Measurements from ENCODE around the gene ZNF70.
"Not testable (repeated sequence)": the region's sequence is repeated elsewhere in the genome, so short reads cannot be mapped to it uniquely, and the experiment has no call there.

DNA sequence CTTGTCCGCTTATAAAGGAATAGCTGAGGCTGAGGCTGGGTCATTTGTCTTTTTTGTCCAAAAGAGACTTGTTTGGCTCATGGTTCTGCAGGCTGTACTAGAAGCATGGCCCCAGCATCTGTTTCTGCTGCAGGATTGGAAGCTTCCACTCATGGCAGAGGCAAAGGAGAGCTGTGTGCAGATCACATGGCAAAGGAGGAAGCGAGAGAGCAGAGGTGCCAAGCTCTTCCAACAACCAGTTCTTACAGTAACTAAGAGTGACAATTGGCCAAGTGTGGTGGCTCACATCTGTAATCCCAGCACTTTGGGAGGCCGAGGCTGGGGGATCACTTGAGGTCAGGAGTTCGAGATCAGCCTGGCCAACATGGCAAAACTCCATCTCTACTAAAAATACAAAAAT is 22.8 kb downstream of the ZNF70 start:
- TF ChIP-seq, protein P1, sequence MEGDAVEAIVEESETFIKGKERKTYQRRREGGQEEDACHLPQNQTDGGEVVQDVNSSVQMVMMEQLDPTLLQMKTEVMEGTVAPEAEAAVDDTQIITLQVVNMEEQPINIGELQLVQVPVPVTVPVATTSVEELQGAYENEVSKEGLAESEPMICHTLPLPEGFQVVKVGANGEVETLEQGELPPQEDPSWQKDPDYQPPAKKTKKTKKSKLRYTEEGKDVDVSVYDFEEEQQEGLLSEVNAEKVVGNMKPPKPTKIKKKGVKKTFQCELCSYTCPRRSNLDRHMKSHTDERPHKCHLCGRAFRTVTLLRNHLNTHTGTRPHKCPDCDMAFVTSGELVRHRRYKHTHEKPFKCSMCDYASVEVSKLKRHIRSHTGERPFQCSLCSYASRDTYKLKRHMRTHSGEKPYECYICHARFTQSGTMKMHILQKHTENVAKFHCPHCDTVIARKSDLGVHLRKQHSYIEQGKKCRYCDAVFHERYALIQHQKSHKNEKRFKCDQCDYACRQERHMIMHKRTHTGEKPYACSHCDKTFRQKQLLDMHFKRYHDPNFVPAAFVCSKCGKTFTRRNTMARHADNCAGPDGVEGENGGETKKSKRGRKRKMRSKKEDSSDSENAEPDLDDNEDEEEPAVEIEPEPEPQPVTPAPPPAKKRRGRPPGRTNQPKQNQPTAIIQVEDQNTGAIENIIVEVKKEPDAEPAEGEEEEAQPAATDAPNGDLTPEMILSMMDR (conservative IDR thresholded peaks at IDR 0.05; ENCODE audit: low read depth, low read length) = not testable (repeated sequence)
- not testable (repeated sequence) for TF ChIP-seq EZH2 (IDR thresholded peaks at IDR 0.05; ENCODE audit: borderline replicate concordance, low read depth, low read length, poor library complexity, severe bottlenecking)

Measured in A673 (cell line).